Left kidney (tissue), 2 donors: ENCODE data around the gene PSMD2. TPM values are rescaled to one million over a fixed set of nuclear protein-coding genes. Genes with fewer than 3 reads are reported as not detected.
A peak's percentile ranks its signal among the peaks of the same experiment; 100 is the strongest.
"Not testable (repeated sequence)": the region's sequence is repeated elsewhere in the genome, so short reads cannot be mapped to it uniquely, and the experiment has no call there.

ENCODE experiments used
- DNase-seq: peaks from one replicate; pipeline ENCODE4 v3.0.0-alpha.2; 2013
- polyA plus RNA-seq: library from polyadenylated mRNA; unstranded; fragments of 120-200 nt; gene quantifications from one replicate; pipeline ENCODE4 v1.2.1, GENCODE V29; 2013; ENCODE audit not compliant: insufficient read length

Gene PSMD2
- polyA plus RNA-seq, 1 donor, result 252 TPM

DNA sequence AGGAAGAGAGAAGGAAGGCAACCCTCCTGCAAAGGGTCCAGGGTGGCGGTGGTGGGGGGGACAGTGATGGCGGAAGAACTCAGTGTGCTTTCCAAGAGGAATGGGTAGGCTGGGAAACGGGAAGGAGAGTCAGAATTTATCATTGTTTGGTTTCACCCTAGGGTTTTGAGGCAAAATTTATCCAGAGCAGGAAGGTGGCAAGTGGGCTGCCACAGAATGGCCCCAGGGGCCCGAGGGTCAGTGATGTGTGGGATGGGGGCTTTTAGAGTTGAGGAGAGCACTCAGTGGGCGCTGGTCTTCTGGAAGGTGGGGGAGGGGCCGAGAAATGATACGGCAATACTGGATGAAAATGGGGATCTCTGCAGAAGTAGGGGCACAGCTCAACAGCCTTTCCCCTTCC is 38.9 kb downstream of the PSMD2 start:
- DNase-seq, result no peak

DNA sequence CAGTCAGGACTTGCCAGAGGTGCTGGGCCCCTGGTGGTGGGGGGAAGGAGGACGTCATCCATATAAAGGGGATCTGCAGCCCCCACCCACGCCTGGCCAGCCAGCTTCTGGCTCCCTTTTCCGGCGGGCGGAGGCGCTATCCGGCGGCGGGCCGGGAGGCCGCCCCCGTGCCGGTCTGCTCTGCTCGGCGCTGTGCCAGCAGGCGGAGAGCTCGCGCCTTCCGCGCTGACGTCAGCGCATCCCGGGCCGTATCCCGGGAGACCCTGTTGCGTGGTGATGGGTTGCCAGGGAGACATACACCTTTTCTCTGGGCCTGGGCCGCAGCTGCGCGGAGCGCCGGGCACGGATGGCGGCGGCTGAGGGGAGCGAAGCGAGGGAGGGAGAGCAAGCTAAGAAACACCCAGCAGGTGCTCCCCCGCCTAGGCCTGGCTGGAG is 39.5 kb downstream of the PSMD2 start:
- peak; percentile 83 for DNase-seq

DNA sequence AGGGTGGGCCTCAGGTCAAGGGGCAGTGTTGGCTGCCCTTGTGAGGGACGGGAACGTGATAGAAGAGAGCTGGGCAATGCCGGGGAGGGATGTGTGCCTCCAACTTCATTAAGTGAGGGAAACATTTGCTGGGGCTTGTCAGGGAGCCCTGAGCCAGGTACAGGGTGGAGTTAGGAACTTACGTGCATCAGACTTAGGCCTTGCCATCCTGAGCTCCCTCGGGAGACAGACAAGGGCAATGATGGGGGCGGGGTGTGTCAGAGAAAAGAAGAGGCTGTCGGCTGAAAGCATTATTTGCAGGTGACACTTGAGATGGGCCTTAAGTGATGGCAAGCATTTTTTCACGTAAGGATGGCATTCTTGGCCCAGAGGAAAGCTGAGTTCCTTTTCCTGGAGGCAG is 40.0 kb downstream of the PSMD2 start:
- no peak for DNase-seq

DNA sequence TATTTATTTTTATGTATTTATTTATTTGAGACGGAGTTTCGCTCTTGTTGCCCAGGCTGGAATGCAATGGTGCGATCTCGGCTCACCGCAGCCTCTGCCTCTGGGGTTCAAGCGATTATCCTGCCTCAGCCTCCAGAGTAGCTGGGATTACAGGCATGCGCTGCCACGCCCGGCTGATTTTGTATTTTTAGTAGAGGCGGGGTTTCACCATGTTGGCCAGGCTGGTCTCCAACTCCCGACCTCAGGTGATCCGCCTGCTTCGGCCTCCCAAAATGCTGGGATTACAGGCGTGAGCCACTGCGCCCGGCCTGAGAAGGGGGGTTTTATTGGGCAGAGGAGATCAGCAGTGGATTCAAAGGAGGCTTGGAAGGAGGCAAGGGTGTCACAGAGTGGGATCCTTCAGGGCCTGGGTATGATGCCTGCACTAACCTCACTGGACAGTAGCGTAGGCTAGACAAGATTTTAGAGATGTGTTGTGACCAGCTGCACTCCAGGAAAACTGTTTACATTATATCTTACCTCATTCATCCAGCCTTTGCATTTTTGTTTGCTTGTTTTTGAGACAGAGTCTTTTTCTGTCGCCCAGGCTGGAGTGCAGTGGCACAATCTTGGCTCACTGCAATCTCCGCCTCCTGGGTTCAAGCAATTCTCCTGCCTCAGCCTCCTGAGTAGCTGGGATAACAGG is 40.6 kb downstream of the PSMD2 start:
- DNase-seq, result not testable (repeated sequence)

DNA sequence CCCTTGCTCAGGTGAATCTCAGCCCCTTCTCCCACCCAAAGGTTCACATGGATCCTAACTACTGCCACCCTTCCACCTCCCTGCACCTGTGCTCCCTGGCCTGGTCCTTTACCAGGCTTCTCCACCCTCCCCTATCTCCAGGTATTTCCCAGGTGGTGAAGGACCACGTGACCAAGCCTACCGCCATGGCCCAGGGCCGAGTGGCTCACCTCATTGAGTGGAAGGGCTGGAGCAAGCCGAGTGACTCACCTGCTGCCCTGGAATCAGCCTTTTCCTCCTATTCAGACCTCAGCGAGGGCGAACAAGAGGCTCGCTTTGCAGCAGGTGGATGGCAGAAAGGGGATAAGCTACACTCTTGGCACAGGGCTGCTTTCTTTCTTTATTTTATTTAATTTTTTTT is 42.9 kb downstream of the PSMD2 start:
- DNase-seq, result no peak

DNA sequence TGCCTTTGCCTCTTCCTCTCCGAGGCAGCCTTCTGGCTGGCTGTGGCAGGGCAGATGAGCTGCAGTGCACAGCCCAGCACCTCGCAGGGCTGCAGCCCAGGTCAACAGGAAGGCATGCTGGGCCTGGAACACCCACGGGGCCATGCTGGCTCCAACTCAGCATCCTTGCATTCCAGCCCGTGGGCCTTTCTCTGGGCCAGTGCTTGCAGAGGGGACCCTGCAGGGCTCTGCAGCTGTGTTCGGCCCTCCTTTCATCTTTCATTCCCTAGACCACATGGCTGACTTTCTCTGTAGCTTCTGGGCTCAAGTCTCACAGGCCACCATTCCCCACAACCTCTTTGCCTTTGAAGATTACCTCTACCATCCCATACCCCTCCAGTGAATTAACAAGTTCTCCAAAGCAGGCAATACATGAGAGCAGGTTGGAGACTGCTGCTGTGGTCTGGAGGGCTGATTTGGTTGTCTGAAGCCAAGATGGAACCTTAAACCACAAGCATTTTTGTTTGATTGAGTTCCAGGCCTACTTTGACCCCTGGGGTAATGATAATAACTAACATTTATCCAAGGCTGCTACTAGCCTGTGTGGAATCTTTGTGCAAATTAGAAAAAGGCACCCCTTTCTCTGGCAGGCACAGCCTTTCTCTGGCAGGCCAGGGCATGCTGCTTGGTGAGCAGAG is 44.3 kb downstream of the PSMD2 start:
- no peak for DNase-seq

DNA sequence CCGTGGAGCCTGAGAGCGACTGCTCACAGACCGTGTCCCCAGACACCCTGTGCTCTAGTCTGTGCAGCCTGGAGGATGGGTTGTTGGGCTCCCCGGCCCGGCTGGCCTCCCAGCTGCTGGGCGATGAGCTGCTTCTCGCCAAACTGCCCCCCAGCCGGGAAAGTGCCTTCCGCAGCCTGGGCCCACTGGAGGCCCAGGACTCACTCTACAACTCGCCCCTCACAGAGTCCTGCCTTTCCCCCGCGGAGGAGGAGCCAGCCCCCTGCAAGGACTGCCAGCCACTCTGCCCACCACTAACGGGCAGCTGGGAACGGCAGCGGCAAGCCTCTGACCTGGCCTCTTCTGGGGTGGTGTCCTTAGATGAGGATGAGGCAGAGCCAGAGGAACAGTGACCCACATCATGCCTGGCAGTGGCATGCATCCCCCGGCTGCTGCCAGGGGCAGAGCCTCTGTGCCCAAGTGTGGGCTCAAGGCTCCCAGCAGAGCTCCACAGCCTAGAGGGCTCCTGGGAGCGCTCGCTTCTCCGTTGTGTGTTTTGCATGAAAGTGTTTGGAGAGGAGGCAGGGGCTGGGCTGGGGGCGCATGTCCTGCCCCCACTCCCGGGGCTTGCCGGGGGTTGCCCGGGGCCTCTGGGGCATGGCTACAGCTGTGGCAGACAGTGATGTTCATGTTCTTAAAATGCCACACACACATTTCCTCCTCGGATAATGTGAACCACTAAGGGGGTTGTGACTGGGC is 45.7 kb downstream of the PSMD2 start:
- no peak for DNase-seq

DNA sequence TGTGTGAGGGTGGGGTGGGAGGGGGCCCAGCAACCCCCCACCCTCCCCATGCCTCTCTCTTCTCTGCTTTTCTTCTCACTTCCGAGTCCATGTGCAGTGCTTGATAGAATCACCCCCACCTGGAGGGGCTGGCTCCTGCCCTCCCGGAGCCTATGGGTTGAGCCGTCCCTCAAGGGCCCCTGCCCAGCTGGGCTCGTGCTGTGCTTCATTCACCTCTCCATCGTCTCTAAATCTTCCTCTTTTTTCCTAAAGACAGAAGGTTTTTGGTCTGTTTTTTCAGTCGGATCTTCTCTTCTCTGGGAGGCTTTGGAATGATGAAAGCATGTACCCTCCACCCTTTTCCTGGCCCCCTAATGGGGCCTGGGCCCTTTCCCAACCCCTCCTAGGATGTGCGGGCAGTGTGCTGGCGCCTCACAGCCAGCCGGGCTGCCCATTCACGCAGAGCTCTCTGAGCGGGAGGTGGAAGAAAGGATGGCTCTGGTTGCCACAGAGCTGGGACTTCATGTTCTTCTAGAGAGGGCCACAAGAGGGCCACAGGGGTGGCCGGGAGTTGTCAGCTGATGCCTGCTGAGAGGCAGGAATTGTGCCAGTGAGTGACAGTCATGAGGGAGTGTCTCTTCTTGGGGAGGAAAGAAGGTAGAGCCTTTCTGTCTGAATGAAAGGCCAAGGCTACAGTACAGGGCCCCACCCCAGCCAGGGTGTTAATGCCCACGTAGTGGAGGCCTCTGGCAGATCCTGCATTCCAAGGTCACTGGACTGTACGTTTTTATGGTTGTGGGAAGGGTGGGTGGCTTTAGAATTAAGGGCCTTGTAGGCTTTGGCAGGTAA is 46.5 kb downstream of the PSMD2 start:
- peak; percentile 66 for DNase-seq

DNA sequence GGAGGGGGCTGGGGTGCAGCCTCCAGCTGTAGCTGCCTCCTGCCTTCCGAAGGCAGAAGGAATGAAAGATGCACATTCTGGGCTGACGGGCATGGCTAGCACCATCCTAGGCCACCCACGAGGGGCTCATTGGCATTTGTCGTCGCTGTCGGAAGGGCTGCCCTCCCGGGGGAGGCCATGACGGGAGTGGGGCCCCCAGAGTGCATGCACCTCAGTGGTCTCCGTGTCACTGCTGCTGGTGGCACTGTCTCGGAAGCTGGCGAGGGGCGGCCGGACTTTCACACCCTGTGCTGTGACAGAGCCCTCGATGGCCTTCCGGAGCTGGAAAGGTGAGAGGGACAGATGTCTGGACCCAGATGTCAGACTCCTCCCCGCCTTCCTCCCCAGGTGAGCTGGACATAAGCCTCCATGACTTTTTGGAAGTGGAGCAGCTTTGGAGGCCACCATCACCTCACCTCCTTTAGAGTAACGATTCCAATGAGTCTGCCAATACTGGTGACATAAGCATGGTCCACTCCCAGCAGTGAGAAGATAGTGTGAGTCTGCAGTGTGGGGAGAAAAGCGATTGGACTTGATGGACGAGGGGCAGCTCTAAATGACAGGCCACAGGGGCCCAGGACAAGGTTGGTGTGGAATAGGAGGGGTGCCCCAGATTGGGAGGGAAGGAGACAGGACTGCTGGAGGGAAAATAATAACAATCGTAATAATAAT is 47.6 kb downstream of the PSMD2 start:
- no peak for DNase-seq

DNA sequence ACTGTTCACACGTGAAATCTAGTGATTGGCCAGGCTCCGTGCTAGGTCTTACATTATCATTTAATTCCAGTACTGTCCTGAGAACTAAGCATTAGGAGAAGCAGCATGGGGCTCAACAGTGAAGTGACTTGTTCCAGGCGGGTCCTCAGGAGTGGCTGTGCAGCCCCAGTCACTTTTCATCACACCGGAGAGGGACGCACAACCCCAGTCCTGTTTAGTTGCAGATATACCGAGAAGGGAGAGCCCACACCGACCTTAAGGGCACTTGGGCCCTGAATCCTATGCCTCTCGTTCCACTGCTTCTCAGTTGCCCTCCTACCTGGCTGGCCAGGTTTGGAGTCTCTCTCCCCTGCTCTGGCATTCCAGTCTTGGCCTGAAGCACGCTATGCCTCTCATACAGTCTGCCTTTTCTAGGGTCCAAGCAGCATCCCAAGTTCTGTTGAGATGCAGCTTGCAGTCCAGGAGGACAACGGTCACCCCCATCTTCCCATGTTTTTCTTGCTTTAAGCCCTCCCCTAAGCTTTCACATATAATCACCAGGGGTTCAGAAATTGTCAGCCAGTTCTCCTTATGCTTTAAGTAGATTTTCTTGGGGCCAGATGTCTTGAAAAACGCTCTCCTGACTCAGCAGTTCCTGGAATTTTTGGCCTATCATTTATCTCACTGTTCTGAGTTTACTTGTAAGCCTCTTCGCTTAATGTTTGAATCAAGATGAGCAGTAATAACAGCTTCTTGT is 48.4 kb downstream of the PSMD2 start:
- DNase-seq, result no peak

DNA sequence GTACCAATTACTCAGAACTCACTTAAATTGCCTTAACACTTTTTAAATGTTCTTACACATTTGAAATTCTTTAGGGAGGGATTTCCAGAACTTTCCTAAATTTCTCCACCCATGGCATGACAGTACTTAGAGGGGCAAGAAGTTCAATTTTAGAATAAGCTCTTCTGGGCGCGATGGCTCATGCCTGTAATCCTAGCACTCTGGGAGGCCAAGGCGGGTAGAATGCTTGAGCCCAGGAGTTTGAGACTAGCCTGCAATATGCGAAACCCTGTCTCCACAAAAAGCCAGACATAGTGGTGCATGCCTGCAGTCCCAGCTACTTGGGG is 49.0 kb downstream of the PSMD2 start:
- DNase-seq, result no peak

DNA sequence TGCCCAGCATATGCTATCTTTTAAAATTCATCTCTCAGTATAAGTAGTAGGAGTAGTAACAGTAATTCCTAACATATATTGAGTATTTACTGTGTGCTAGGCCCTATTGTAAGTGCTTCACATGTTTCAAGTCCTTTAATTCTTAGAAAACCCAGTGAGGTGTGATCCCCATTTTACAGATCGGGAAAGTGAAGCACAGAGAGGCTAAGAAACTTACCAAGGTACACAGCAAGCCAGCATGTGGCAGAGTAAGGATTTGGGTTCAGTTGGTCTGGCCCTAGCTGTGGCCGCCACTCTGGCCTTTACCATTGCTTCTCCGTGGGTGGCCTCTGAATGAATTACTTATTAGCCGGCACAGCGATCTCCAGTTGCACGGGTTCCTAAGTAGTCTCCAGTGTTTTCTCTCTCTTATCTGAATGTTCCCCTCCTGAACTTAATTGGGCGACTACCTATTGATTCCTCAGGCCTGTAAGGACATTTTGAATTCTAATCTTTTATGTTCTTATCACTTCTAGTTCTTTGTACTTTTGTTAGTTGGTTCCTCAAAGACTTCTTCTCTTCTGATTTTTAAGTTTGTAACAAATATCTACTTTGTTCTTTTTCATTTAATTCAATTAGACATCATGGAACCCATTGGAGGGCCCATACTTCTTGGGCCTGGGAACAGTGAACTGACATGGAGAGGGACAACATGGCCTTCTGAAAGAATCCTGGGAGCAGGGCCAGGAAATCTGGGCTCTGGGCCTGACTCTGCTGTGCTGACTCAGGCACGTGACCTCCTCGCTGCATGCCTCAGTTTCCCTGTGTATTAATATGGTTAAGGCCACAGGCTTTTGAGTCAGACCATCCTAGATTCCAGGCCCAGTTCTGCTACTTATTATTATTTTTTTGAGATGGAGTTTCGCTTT is 50.8 kb downstream of the PSMD2 start:
- DNase-seq, result no peak

DNA sequence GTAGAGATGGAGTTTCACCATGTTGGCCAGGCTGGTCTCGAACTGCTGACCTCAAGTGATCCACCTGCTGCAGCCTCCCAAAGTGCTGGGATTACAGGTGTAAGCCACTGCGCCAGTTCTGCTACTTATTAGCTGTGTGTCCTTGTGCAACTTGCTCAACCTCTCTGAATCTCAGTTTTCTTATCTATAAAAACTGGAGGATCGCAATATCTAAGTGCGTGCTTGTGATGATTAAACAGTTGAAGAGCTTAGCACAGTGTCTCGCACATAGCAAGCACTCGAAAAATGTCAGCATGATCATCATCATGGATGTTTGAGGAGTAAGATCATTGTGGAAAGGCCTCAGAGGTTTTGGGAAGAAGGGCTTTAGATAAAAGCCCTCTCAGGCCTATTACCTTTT is 51.6 kb downstream of the PSMD2 start:
- no peak for DNase-seq

DNA sequence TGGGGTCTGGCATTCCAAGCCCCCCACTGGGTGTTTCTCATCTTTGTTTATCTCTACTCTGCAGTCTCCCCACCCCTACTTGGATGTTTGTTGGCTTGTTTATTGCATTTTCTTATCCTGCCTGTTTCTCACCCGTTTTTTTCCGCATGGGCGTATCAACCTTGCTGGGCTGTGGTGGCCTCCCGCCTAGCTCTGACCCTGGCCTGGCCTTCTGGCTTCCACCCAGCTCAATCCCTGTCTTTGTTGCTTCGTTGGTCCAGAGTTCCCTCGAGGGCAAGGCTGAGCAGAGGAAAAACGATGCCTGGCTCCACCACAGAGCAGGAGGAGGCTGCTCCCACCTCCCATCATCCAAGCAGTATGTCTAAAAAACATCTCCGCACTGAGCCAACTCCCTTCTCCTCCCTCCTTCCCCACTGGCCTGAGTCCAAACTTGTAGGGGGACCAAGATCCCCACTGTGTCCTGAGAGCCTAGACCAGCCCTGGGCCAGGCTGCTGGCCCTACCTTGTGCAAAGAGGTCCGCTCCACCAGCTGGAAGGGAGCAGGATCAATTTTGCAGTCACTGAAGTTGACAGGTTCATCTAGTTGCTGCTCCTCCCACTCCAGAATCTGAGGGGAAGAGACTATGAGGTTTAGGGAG is 52.6 kb downstream of the PSMD2 start:
- DNase-seq, result no peak

DNA sequence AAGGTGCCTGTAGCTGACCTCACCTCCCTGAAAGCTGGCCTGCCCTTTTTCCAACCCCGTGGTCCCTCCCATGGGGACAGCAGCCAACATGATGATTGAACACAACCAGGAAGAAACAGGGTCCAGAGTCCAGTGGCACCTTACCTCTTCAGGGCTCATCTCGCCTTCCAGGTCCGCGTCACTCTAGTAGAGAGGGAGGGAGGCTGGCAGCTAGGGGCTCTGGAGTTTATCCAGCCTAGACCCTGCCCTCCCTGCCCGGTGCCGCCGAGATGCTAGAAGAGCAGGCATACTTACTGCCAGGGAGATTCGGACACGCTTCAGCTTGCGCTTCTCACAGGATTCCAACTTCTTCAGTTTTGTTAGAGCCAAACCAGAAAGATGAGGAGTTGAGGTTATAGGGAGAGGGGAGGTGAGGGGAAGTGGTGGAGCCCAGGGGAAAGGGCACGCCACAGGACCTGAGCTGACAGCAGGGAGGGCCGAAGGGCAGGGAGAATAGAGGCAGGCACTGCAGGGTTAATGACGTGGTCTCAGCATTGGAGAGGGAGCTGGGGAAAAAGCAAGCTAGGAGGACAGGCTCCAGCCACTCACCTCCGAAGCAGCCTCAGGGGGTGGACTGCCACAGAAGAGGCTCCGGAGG is 53.2 kb downstream of the PSMD2 start:
- no peak for DNase-seq

DNA sequence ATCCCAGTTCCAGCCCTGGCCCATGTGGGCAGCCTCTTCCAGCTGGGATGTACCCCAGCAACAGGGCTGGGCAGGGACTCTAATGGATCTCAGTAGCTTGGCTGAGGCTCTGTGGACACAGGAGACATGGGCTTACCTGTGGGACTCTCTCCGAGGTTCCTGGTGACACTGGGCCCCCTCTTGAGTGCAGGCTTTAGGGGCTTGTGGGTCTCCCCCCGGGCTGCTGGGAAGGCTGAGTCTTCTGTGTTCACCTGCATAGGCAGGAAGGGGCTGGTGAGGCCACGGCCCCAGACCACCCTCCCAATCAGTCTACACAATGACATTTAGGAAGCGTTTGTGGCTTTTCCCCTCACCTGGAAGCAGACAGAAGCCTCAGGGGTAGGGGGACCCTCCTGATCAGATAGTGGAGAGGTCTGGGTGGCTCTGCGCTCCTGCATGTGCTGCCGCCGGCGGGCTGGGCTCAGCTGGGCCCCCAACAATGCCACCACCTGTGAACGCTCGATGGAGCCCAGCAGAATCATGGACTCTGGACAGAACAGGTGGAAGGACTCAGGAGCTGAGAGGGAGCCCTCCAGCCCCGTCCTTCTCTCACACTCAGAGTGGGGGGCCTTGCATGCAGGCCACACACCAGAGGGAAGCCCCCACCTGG is 54.0 kb downstream of the PSMD2 start:
- no peak for DNase-seq

DNA sequence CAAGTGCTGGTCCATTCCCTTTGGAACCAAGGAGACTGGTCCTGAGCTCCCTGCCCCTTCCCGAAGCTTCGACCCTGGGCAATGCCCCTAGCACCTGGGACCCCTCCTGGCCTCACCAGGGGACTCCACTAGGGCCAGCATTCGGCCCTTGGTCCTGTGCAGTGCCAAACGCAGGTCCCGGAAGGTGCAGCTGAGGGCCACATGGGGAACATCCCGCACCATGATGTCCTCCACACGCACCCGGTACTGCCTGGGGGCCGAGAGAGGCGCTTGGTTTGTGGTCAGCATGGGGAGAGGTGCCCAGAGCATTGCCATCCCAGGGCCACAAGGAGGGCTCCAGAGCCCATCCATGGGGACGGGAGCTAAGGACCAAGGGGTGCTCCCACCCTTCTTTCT is 54.5 kb downstream of the PSMD2 start:
- DNase-seq, result no peak

DNA sequence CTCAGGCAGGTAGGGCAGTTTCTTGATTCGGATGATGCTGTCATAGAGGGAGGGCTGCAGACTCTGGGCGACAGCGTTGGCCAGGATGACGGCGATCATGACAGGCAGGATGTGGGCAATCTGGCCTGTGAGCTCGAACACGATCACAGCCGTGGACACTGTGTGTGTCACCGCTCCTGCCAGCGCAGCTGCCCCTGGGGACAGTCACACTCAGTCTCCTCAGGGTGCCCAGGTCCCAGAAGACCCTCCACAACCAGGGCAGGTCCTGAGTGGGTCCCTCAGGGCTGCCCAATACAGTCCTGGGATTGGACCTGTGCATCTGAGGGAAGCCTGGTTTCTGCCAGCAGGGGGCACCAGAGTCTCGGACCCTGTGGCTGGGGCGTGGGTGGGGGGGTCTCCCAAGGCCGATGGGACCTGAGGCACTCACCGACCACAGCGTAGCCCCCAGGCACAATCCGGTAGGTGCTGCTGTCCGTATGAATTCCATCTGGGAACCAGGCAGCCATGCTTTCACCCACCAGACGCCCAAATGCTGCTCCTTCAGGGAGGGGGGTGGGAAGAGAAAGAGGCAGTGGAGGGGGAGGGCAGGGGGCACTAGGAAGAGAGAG is 55.2 kb downstream of the PSMD2 start:
- no peak for DNase-seq
